HEK293 (cell line): ENCODE measurements around the gene IL2RA.

Experiments
- CTCF ChIA-PET: fragments of 350-600 bp; formaldehyde crosslinking; extraction: SDS; loops from one replicate; lab custom pipeline; 2021; ENCODE audit warnings: antibody characterized with exemption; lab: Yijun Ruan, JAX
- POLR2A ChIA-PET: fragments of 300-600 bp; formaldehyde crosslinking; extraction: SDS; loops from one replicate; lab custom pipeline; 2020; ENCODE audit warnings: antibody characterized with exemption, inconsistent platforms; lab: Yijun Ruan, JAX
- H3K27ac ChIP-seq: fragments of 200-500 bp; sonication (Bioruptor generic); 2 replicates; pipeline ENCODE4 v1.5.1; 2014; ENCODE audit warnings: low read depth, low read length, control low read depth, inconsistent platforms; ENCODE audit errors: extremely low read depth
- H3K36me3 ChIP-seq, 2 experiments: fragments of 200-500 bp in 1 of 2; sonication (Bioruptor generic) in 1 of 2; 1 replicate in 1 of 2; 2 replicates in 1 of 2; pipeline ENCODE4 v1.5.1; 2014 to 2017; ENCODE audit warnings: inconsistent platforms in 2 of 2, low read length in 2 of 2; ENCODE audit not compliant: control insufficient read depth in 2 of 2, insufficient read depth in 1 of 2
- H3K4me1 ChIP-seq: fragments of 200-500 bp; sonication (Bioruptor generic); 2 replicates; pipeline ENCODE4 v1.5.1; 2014; ENCODE audit warnings: mild to moderate bottlenecking, low read length, inconsistent platforms; ENCODE audit not compliant: control insufficient read depth, insufficient read depth
- H3K4me3 ChIP-seq: 2 replicates; pipeline ENCODE4 v1.5.1; 2011; ENCODE audit warnings: low read depth, mild to moderate bottlenecking, control low read depth, low read length, moderate library complexity
- H3K9me3 ChIP-seq: fragments of 200-500 bp; sonication (Bioruptor generic); 2 replicates; pipeline ENCODE4 v1.5.1; 2014; ENCODE audit warnings: low read depth, low read length, inconsistent platforms; ENCODE audit not compliant: control insufficient read depth, insufficient read depth
- ATF2 ChIP-seq: fragments of 450-650 bp; formaldehyde crosslinking; IDR thresholded peaks from 2 replicates; pipeline ENCODE4 v1.5.1; 2016; ENCODE audit warnings: missing biosample characterization, missing genetic modification characterization, low read depth
- GLI4 ChIP-seq: fragments of 450-650 bp; formaldehyde crosslinking; IDR thresholded peaks from 2 replicates; pipeline ENCODE4 v1.5.1; 2016; ENCODE audit warnings: missing biosample characterization, missing genetic modification characterization
- HOXA7 ChIP-seq: sonication (generic); formaldehyde crosslinking; IDR thresholded peaks from 2 replicates; pipeline ENCODE4 v1.8.1; 2022; ENCODE audit warnings: missing genetic modification reagents, borderline replicate concordance
- KLF8 ChIP-seq: fragments of 450-650 bp; formaldehyde crosslinking; IDR thresholded peaks from 2 replicates; pipeline ENCODE4 v1.5.1; 2016; ENCODE audit warnings: missing biosample characterization, missing genetic modification characterization
- MEIS1 ChIP-seq: sonication (generic); formaldehyde crosslinking; IDR thresholded peaks from 2 replicates; pipeline ENCODE4 v1.8.1; 2022; ENCODE audit warnings: missing genetic modification reagents, mild to moderate bottlenecking, borderline replicate concordance
- PRDM6 ChIP-seq: fragments of 450-650 bp; formaldehyde crosslinking; IDR thresholded peaks from 2 replicates; pipeline ENCODE4 v1.5.1; 2017; ENCODE audit warnings: missing biosample characterization, missing genetic modification characterization
- TCF7L2 ChIP-seq: IDR thresholded peaks from 2 replicates; pipeline ENCODE4 v1.6.1; 2011; ENCODE audit warnings: low read depth, mild to moderate bottlenecking, inconsistent platforms, low read length, moderate library complexity, borderline replicate concordance
- TRIM28 ChIP-seq: IDR thresholded peaks from 2 replicates; pipeline ENCODE4 v1.6.1; 2011; ENCODE audit warnings: low read length, control low read depth, borderline replicate concordance
- WT1 ChIP-seq: fragments of 450-650 bp; formaldehyde crosslinking; IDR thresholded peaks from 2 replicates; pipeline ENCODE4 v1.5.1; 2016; ENCODE audit warnings: missing biosample characterization, missing genetic modification characterization
- ZBTB26 ChIP-seq: fragments of 450-650 bp; formaldehyde crosslinking; optimal IDR thresholded peaks from 2 replicates; pipeline ENCODE3; 2016; ENCODE audit warnings: missing biosample characterization, mild to moderate bottlenecking, missing genetic modification characterization
- ZFP37 ChIP-seq: fragments of 450-650 bp; formaldehyde crosslinking; IDR thresholded peaks from 2 replicates; pipeline ENCODE4 v1.5.1; 2016; ENCODE audit warnings: missing biosample characterization, missing genetic modification characterization
- ZNF112 ChIP-seq: fragments of 450-650 bp; formaldehyde crosslinking; IDR thresholded peaks from 2 replicates; pipeline ENCODE4 v1.5.0; 2017; ENCODE audit warnings: missing biosample characterization, missing genetic modification characterization
- ZNF114 ChIP-seq: fragments of 450-650 bp; formaldehyde crosslinking; IDR thresholded peaks from 2 replicates; pipeline ENCODE4 v1.5.0; 2017; ENCODE audit warnings: missing biosample characterization, missing genetic modification characterization
- ZNF214 ChIP-seq: fragments of 450-650 bp; formaldehyde crosslinking; IDR thresholded peaks from 2 replicates; pipeline ENCODE4 v1.5.1; 2017; ENCODE audit warnings: missing biosample characterization, mild to moderate bottlenecking, missing genetic modification characterization, borderline replicate concordance
- ZNF660 ChIP-seq: fragments of 450-650 bp; IDR thresholded peaks from 2 replicates; pipeline ENCODE4 v1.5.1; 2018; ENCODE audit warnings: missing biosample characterization, mild to moderate bottlenecking, missing genetic modification characterization
- ZNF747 ChIP-seq: fragments of 450-650 bp; formaldehyde crosslinking; IDR thresholded peaks from 2 replicates; pipeline ENCODE4 v1.5.1; 2016; ENCODE audit warnings: missing biosample characterization, missing genetic modification characterization
- ZNF76 ChIP-seq: fragments of 450-650 bp; formaldehyde crosslinking; IDR thresholded peaks from 2 replicates; pipeline ENCODE4; 2016; ENCODE audit warnings: low read depth, missing biosample characterization, missing genetic modification characterization, borderline replicate concordance
- ZNF830 ChIP-seq: fragments of 450-650 bp; IDR thresholded peaks from 2 replicates; pipeline ENCODE4 v1.5.0; 2018; ENCODE audit warnings: missing biosample characterization, missing genetic modification characterization, low read depth, mild to moderate bottlenecking, moderate library complexity
- ZXDB ChIP-seq: fragments of 450-650 bp; formaldehyde crosslinking; IDR thresholded peaks from 2 replicates; pipeline ENCODE4 v1.5.1; 2016; ENCODE audit warnings: missing biosample characterization, missing genetic modification characterization

The IL2RA gene

GRCh38 chr10:6010569-6010968 is 51.6 kb downstream of the IL2RA start:
- H3K4me3 ChIP-seq: no peak overlapping the region
- H3K9me3 ChIP-seq: no peaks in the 10 kb centered on the region
- POLR2A ChIA-PET: interaction anchor here (0.6 to 0.7 kb wide), 2 partner anchors 19 to 109 kb away, joined by 3 read pairs; no protein-coding TSS in a partner anchor
- CTCF ChIA-PET: interaction anchor here (0.7 to 1.4 kb wide), 3 partner anchors 76 to 391 kb away, joined by 3 to 5 read pairs (median 3); no protein-coding TSS in a partner anchor
- H3K36me3 ChIP-seq: no peaks in the 10 kb centered on the region
- peak; percentile 68 for TF ChIP-seq ATF2 (tag by site-specific recombination)
- TF ChIP-seq WT1 (tag by site-specific recombination): no peak
- no peak overlapping the region for H3K27ac ChIP-seq
- H3K4me1 ChIP-seq: no peaks in the 10 kb centered on the region

- no peak overlapping the region for H3K4me3 ChIP-seq
- ChIA-PET CTCF (interaction anchor here (0.7 to 1.4 kb wide), 2 partner anchors 77 to 101 kb away, joined by 3 to 5 read pairs; no protein-coding TSS in a partner anchor), POLR2A (no interaction called here)
- no peak overlapping the region for H3K27ac ChIP-seq
- no peaks in the 10 kb centered on the region for H3K9me3 ChIP-seq
- H3K36me3 ChIP-seq: no peaks in the 10 kb centered on the region
- H3K4me1 ChIP-seq: no peaks in the 10 kb centered on the region
- no peak for TF ChIP-seq ZNF114 (tag by site-specific recombination)
- TF ChIP-seq ZNF747 (tag by site-specific recombination): no peak
- no peak for TF ChIP-seq ZNF214 (tag by site-specific recombination)
- TF ChIP-seq PRDM6 (tag by site-specific recombination): no peak
Observed at GRCh38 chr10:6009961-6010360, 52.2 kb downstream of the IL2RA start.

- ChIA-PET POLR2A (interaction anchor here (0.6 kb wide), 1 partner anchor 165 kb away, joined by 7 read pairs; no protein-coding TSS in a partner anchor), CTCF (no interaction called here)
- Histone ChIP-seq H3K9me3 (no peaks in the 10 kb centered on the region), H3K36me3 (no peaks in the 10 kb centered on the region), H3K4me3 (no peak overlapping the region), H3K4me1 (no peaks in the 10 kb centered on the region), H3K27ac (no peak overlapping the region)
- TF ChIP-seq ZNF830 (no peak), ZNF660 (no peak), KLF8 (tag by site-specific recombination) (no peak), ZNF112 (no peak), ZFP37 (tag by site-specific recombination) (no peak)
Observed at GRCh38 chr10:6009150-6009549, 53.0 kb downstream of the IL2RA start.

GRCh38 chr10:6008497-6009142 is 53.5 kb downstream of the IL2RA start:
- Histone ChIP-seq H3K4me3 (no peak overlapping the region), H3K27ac (no peak overlapping the region), H3K9me3 (no peaks in the 10 kb centered on the region), H3K4me1 (no peaks in the 10 kb centered on the region), H3K36me3 (no peaks in the 10 kb centered on the region)
- ChIA-PET CTCF (interaction anchor here (0.6 to 0.7 kb wide), 2 partner anchors 79 to 397 kb away, joined by 3 to 4 read pairs; no protein-coding TSS in a partner anchor), POLR2A (no interaction called here)
- TF ChIP-seq MEIS1 (CRISPR knock-in tag): no peak
- TF ChIP-seq GLI4 (tag by site-specific recombination): no peak
- no peak for TF ChIP-seq TRIM28
- TF ChIP-seq TCF7L2: no peak
- TF ChIP-seq HOXA7 (CRISPR knock-in tag): no peak
- no peak for TF ChIP-seq ZNF76 (tag by site-specific recombination)
- TF ChIP-seq ZBTB26 (tag by site-specific recombination): no peak
- no peak for TF ChIP-seq ZXDB (tag by site-specific recombination)
